Measurements from ENCODE around the gene ATG10. TPM values are rescaled to one million over a fixed set of nuclear protein-coding genes. Genes with fewer than 3 reads are reported as not detected.

Gene ATG10
- polyA plus RNA-seq, 1 donor from 2014 or later: 12.1 TPM

DNA sequence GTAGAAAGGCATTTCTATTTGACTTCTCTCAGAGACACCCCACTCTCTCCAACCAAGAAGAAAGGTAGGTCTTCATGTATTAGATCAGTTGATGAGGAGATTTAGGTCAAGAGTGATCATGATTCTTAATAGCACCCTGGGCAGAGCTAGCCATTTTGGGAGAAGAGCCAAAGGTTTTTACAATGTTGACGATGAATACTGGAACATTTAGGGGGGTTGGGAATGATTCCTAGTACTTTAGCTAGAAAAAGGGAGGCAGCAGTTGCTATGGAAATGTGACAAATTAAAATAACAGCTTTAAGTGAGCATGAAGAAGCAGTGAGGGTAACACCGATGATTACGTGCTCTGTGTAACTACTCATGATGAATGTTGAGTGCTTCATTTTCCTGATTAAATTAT lies 315.8 kb downstream of the ATG10 start:
- Histone ChIP-seq H3K27ac (ENCODE audit: low read length) (no peak overlapping the region), H3K9me3 (ENCODE audit: low read length) (no peaks in the 10 kb centered on the region), H3F3A (ENCODE audit: insufficient read depth, low read length, poor library complexity, severe bottlenecking) (no peaks in the 10 kb centered on the region), H3K4me3 (ENCODE audit: low read length) (no peak overlapping the region), H3K9ac (ENCODE audit: low read length) (no peak overlapping the region), H3K4me2 (ENCODE audit: low read length) (no peak overlapping the region), H2AFZ (ENCODE audit: low read depth, low read length) (no peak overlapping the region), H4K20me1 (ENCODE audit: insufficient read depth) (no peaks in the 10 kb centered on the region), H3K36me3 (ENCODE audit: insufficient read depth, low read length) (no peaks in the 10 kb centered on the region), H3K9me2 (ENCODE audit: insufficient read depth, low read length) (no peaks in the 10 kb centered on the region), H3K79me2 (replicated peaks; ENCODE audit: insufficient read depth, low read length) (no peaks in the 10 kb centered on the region), H3K27me3 (ENCODE audit: insufficient read depth, low read depth, low read length) (no peaks in the 10 kb centered on the region)
- TF ChIP-seq, protein P1, sequence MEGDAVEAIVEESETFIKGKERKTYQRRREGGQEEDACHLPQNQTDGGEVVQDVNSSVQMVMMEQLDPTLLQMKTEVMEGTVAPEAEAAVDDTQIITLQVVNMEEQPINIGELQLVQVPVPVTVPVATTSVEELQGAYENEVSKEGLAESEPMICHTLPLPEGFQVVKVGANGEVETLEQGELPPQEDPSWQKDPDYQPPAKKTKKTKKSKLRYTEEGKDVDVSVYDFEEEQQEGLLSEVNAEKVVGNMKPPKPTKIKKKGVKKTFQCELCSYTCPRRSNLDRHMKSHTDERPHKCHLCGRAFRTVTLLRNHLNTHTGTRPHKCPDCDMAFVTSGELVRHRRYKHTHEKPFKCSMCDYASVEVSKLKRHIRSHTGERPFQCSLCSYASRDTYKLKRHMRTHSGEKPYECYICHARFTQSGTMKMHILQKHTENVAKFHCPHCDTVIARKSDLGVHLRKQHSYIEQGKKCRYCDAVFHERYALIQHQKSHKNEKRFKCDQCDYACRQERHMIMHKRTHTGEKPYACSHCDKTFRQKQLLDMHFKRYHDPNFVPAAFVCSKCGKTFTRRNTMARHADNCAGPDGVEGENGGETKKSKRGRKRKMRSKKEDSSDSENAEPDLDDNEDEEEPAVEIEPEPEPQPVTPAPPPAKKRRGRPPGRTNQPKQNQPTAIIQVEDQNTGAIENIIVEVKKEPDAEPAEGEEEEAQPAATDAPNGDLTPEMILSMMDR (IDR thresholded peaks at IDR 0.05; ENCODE audit: poor library complexity, severe bottlenecking): no peak
- TF ChIP-seq MXI1 (conservative IDR thresholded peaks at IDR 0.05; ENCODE audit: poor library complexity, severe bottlenecking): no peak
- no peak for TF ChIP-seq EZH2 (IDR thresholded peaks at IDR 0.05; ENCODE audit: borderline replicate concordance, insufficient read depth, low read length, poor library complexity, severe bottlenecking)
- TF ChIP-seq, protein P2, sequence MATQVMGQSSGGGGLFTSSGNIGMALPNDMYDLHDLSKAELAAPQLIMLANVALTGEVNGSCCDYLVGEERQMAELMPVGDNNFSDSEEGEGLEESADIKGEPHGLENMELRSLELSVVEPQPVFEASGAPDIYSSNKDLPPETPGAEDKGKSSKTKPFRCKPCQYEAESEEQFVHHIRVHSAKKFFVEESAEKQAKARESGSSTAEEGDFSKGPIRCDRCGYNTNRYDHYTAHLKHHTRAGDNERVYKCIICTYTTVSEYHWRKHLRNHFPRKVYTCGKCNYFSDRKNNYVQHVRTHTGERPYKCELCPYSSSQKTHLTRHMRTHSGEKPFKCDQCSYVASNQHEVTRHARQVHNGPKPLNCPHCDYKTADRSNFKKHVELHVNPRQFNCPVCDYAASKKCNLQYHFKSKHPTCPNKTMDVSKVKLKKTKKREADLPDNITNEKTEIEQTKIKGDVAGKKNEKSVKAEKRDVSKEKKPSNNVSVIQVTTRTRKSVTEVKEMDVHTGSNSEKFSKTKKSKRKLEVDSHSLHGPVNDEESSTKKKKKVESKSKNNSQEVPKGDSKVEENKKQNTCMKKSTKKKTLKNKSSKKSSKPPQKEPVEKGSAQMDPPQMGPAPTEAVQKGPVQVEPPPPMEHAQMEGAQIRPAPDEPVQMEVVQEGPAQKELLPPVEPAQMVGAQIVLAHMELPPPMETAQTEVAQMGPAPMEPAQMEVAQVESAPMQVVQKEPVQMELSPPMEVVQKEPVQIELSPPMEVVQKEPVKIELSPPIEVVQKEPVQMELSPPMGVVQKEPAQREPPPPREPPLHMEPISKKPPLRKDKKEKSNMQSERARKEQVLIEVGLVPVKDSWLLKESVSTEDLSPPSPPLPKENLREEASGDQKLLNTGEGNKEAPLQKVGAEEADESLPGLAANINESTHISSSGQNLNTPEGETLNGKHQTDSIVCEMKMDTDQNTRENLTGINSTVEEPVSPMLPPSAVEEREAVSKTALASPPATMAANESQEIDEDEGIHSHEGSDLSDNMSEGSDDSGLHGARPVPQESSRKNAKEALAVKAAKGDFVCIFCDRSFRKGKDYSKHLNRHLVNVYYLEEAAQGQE (IDR thresholded peaks at IDR 0.05; ENCODE audit: borderline replicate concordance): no peak
- no peak for TF ChIP-seq SMC3 (conservative IDR thresholded peaks at IDR 0.05; ENCODE audit: poor library complexity)
- no peak for TF ChIP-seq RAD21 (conservative IDR thresholded peaks at IDR 0.05)
- no peak for TF ChIP-seq POLR2AphosphoS5 (IDR thresholded peaks at IDR 0.05)
- TF ChIP-seq EP300 (conservative IDR thresholded peaks at IDR 0.05; ENCODE audit: poor library complexity, severe bottlenecking): no peak
- TF ChIP-seq TAF1 (IDR thresholded peaks at IDR 0.05; ENCODE audit: low read depth): no peak

- Histone ChIP-seq H3K4me3 (ENCODE audit: low read length) (no peak overlapping the region), H3K36me3 (ENCODE audit: insufficient read depth, low read length) (no peaks in the 10 kb centered on the region), H3K79me2 (replicated peaks; ENCODE audit: insufficient read depth, low read length) (no peaks in the 10 kb centered on the region), H3K9ac (ENCODE audit: low read length) (no peak overlapping the region), H3K9me2 (ENCODE audit: insufficient read depth, low read length) (no peaks in the 10 kb centered on the region), H2AFZ (ENCODE audit: low read depth, low read length) (no peak overlapping the region), H4K20me1 (ENCODE audit: insufficient read depth) (no peaks in the 10 kb centered on the region), H3K4me2 (ENCODE audit: low read length) (no peak overlapping the region), H3K27ac (ENCODE audit: low read length) (no peak overlapping the region), H3K9me3 (ENCODE audit: low read length) (no peaks in the 10 kb centered on the region), H3F3A (ENCODE audit: insufficient read depth, low read length, poor library complexity, severe bottlenecking) (peaks cover 3% of the 10 kb centered on the region), H3K27me3 (ENCODE audit: insufficient read depth, low read depth, low read length) (no peaks in the 10 kb centered on the region)
- TF ChIP-seq, protein P1 (IDR thresholded peaks at IDR 0.05; ENCODE audit: poor library complexity, severe bottlenecking): no peak
- TF ChIP-seq POLR2AphosphoS5 (IDR thresholded peaks at IDR 0.05): no peak
- TF ChIP-seq SMC3 (conservative IDR thresholded peaks at IDR 0.05; ENCODE audit: poor library complexity): no peak
- TF ChIP-seq MXI1 (conservative IDR thresholded peaks at IDR 0.05; ENCODE audit: poor library complexity, severe bottlenecking): no peak
- TF ChIP-seq, protein P2 (IDR thresholded peaks at IDR 0.05; ENCODE audit: borderline replicate concordance): no peak
These were observed 318.2 kb downstream of the ATG10 start for GRCh38 chr5:82290005-82290404.

All from neural cell (in vitro differentiated cells).